A172 (cell line): ENCODE results near the gene DGKZ. TPM values are rescaled to one million over a fixed set of nuclear protein-coding genes. Genes with fewer than 3 reads are reported as not detected.

Source experiments
- DNase-seq: peaks from one replicate; pipeline ENCODE4 v3.0.0-alpha.2; 2015; ENCODE audit warnings: low spot score
- total RNA-seq: library from RNA; depleted of rRNA; stranded (reverse); fragments of >200 nt; shearing (Covaris generic); gene quantifications from 2 replicates; pipeline ENCODE4 v1.2.3, GENCODE V29; 2014

DGKZ gene
- total RNA-seq, 1 experiment from 2014 or later = 89.0 TPM

- no peak for DNase-seq
These were observed 20.3 kb upstream of the DGKZ start for GRCh38 chr11:46326813-46327416.

GRCh38 chr11:46327829-46328228 lies 19.4 kb upstream of the DGKZ start:
- DNase-seq = no peak

GRCh38 chr11:46330154-46330553 lies 17.1 kb upstream of the DGKZ start:
- DNase-seq = no peak

- no peak for DNase-seq
These were observed 16.5 kb upstream of the DGKZ start for GRCh38 chr11:46330563-46331281.

DNA sequence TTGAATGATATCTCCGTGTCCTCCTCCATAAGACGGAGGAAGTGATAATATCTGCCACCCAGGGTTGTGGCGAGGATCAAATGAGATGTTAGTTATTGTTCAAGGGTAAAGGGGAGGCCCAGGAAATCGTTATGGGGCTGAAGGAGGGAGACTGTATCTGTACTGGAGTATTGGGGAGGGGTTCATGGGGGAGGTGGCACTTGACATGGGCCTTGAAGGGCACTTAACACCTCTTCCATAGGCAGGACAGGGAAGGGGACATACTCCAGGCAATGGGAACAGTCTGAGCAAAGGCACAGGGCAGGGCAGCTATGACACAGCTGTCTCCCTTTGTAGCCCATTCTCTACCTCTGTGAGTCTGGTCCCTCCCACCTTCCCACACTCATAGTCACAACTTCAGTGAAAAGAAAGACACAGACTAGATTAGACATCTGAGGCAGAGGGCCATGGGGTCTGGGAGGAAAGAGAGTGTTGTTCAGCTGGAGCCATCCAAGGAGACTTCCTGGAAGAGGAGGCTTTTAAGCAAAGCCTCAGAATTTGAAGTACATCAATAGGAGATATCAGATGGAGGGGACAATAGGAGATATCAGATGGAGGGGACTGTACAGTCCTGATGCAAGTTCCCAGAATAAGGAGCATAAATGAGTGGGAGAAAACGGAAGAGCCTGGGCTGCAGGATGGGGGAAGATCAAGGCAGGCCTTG lies 15.8 kb upstream of the DGKZ start:
- no peak for DNase-seq

DNA sequence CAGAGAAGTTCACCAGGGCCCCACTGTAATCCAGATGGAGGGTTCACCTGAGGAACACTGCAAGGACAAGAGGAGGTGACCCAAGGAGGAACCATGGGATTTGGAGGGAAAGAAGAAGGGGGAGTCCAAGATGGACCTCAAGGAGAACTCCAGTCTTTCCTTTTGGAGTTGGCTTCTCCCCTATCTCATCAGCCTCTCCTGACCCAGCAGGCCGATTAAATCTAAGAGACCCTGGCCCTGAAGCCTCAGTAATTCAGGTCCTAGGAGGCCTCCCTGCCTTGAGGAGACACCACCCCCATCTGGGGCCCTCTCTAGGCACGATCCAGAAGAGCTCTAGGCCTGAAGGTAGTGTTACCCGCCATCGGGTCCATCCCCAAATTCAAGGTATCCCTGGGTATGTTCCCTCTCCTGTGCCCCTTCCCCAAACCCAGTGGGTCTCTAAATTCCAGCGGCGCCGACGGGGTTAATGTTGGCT lies 15.1 kb upstream of the DGKZ start:
- no peak for DNase-seq

DNA sequence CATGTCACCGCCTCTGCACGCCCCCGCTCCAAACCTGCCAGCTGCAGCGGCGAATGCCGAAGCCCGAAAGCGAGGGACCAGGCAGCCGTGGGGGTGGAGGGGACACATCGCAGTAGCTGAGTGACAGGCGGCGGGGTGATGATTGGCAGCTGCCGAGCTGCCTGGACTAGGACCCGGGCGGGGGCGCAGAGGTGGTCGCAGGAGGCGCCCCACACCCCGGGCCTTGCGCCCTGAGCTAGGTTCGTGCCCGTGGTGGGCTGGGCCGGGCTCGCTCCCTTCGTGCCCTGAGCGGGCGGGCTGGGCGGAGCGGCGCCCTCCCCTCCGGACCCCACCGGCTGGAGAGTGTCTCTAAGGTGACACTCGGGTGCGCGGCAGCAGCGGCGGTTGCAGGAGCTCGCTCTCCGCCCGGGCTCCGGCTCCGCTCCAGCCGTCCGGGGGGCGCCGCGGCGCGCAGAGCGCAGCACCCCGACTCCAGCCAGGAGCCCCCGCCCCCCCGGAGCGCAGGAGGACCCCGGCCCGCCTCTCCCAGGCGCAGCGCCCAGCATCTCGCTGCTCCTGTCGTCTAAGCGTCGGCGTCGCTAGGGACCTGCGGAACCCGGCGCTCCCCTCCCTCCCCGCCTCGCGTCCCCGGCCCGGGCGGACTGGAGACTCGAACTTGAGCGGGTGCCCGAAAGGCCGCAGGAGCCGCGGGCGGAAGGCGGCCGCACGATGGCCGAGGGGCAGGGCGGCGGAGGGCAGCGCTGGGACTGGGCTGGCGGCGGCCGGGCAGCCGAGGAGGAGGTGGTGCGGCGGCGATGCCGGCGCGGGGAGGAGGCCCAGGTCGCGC lies 14.5 kb upstream of the DGKZ start:
- no peak for DNase-seq

DNA sequence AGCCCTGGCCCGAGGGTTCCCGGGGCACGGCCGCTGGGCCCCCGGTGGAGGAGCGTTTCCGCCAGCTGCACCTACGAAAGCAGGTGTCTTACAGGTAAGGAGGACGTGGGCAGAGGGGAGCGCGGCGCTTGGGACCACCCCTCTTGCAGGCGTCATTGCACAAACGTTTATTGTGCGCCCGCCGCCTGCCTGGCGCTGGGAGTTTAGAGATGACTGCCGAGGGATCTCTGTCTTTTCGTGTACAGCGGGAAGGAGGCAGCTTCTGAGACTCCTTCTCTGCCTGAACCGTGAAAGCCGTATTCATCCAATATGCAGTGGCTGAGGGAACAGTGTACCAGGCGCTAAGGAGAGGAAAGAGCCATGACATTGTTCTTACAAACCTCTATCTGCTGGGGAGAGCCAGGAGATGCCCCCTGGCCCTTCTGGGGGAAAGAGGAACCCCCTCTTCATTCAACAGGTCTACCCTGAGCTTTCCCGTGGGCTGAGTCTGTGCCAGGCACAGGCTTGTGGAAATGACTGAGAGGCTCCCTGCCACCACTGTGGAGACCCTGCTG lies 13.8 kb upstream of the DGKZ start:
- no peak for DNase-seq

DNA sequence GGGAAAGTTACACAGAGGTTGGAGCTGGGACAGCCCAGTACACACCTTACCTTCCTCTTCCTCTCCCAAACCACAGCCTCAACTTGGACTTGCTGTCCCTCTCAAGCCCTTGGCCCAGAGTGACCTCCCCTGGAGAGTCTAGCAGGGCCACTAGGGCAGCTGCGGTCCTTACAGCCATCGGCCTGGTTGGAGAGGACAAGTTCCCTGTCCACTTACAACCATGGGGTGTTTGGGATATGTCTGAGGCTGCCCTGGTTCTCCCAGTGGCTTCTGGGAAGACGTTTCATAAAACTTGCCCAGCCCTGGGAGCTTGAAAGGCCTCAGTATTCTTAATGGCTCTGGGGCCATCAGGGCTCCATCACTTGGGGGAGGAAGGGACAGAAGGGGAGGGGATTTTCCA lies 13.1 kb upstream of the DGKZ start:
- DNase-seq = no peak

- DNase-seq = no peak
These were observed 12.0 kb upstream of the DGKZ start for GRCh38 chr11:46335271-46335670.

- DNase-seq = no peak
These were observed 11.2 kb upstream of the DGKZ start for GRCh38 chr11:46335890-46336562.

DNA sequence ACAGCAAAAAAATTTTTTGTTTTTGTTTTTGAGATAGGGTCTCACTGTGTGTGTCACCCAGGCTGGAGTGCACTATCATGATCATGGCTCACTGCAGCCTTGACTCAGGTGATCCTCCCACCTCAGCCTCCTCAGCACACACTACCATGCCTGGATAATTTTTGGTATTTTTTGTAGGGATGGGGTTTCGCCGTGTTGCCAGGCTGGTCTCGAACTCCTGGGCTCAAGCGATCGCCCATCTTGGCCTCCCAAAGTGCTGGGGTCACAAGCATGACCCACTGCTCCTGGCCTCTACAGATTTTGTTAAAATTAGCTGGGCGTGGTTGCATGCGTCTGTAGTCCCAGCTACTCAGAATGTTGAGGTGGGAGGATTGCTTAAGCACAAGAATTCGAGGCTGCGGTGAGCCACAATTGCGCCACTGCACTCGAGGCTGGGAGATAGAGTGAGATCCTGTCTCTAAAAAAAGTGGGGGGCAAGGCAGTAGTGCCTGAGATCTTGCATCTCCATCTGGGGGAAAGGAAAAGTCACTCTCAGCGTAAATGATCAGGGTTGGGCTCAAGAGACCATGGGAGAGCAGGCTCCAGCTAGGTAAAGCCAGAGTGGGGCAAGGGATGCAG lies 10.6 kb upstream of the DGKZ start:
- DNase-seq = no peak

DNA sequence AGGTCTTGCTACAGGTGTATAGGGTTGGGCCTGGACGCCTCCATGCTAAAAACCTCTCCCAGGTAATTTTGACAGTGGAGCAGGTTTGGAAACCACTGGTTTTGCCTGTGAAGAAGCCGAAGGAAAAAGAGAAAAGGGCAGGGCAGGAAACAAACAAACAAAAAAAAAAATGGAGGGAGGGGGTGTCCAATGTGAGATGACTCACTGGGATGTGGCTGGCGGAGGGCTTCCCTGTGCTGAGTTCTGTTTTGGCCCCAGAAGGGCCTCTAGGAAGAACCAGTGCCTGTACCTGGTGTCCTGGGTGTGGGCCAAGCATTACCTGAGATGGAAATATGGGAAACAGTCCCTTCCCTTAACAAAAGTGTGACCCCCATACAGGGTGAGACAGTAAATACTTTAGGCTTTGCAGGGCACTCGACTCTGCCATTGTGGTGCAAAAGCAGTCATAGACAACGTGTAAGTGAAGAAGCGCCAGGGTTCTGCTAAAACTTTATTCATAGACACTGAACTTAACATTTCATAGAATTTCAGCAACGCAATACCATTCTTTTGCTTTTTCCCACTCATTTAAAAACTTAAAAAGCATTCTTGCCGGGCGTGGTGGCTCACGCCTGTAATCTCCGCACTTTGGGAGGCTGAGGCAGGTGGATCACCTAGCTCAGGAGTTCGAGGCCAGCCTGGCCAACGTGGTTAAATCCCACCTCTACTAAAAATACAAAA lies 9.5 kb upstream of the DGKZ start:
- no peak for DNase-seq

GRCh38 chr11:46338636-46338987 lies 8.7 kb upstream of the DGKZ start:
- DNase-seq = peak; percentile 27

DNA sequence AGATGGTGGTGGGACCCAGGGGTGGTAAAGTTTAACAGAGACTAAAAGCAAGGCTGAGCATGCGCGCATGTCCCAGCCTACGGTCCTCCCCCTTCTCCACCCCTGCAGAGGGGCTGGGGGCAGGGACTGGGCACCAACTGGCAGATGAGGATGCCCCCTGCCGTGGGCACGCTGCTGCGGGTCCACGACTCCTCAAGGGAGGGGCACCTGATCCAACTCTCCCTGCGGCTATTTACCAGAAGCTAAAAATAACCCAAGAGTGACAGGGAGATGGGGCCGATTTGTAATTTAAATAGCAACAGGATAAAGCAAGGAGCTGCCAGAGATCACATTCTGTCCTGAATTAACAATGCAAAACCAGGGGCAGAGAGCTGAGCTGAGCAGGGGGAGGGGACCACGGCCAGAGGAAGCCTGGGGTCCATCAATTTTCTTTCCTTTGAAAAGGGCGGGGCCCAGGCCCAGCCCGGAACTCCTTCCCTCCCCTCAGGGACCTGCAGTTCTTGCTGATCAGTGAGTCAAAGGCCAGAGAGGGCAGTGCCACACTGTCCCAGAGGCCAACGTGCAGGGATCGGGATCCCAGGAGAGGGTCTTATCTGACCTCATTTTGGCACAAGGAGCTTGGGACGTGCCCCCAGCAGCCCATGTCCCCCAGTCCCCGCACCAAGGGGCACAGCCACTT lies 8.1 kb upstream of the DGKZ start:
- peak; percentile 55 for DNase-seq

- no peak for DNase-seq
These were observed 7.4 kb upstream of the DGKZ start for GRCh38 chr11:46339816-46340215.

- DNase-seq = no peak
These were observed 5.8 kb upstream of the DGKZ start for GRCh38 chr11:46341454-46341853.

- DNase-seq = no peak
These were observed 5.0 kb upstream of the DGKZ start for GRCh38 chr11:46342239-46342638.

- no peak for DNase-seq
These were observed 3.7 kb upstream of the DGKZ start for GRCh38 chr11:46343520-46343919.
